Fibroblast of pulmonary artery (primary cell): ENCODE data around the gene SH2D7.

Experiments
- DNase-seq: peaks from one replicate; pipeline ENCODE4 v3.0.0-alpha.2; 2010; ENCODE audit warnings: low read depth
- H3K4me3 ChIP-seq: replicated peaks from 2 replicates; pipeline ENCODE4 v1.5.1; 2011; ENCODE audit warnings: low read depth, mild to moderate bottlenecking, control low read depth, low read length, moderate library complexity
- TF ChIP-seq, protein P1 (sequence below): IDR thresholded peaks from 2 replicates; pipeline ENCODE4 v1.5.1; 2011; ENCODE audit warnings: mild to moderate bottlenecking, control low read depth, low read length, inconsistent platforms; ENCODE audit errors: missing control alignments

SH2D7 gene

DNA sequence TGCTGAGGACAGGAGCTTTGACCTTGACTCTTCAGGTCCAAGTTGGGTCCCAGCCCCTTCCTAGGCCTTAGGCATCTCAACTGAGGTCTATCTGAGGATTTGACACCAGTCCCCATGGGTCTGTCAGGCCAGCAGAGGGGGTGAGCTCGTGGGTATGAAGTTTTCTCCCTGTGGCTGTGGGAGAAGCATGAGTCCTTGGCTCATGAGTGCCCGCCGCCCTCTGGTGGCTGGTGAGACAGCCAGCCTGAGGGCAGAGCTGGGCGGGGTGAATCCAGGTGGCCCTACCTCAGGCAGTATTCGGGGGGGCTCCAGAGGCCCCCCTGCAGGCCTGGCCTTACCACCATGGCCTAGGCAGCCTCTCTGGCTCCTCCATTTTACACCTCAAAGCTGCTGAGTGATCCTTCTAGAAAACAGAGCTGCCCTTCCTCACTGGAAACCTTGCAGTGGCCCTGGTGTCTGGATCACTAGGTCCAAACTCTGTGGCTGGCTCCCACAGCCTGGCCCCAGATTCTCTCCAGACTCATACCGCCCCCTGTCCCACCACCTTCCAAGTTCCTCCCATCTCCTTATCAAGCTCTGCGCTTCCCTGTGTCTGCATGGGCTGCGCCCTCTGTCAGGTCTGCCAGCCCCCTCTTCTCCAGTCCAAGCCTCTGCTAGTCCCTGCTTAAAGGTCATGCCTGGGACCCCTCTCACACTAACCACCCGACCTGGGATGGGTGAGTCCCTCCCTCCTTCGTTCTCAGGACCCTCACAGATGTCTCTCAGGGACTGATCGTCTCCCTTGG, 16.1 kb downstream of the SH2D7 start:
- peak; percentile 89 for DNase-seq
- TF ChIP-seq, protein P1, sequence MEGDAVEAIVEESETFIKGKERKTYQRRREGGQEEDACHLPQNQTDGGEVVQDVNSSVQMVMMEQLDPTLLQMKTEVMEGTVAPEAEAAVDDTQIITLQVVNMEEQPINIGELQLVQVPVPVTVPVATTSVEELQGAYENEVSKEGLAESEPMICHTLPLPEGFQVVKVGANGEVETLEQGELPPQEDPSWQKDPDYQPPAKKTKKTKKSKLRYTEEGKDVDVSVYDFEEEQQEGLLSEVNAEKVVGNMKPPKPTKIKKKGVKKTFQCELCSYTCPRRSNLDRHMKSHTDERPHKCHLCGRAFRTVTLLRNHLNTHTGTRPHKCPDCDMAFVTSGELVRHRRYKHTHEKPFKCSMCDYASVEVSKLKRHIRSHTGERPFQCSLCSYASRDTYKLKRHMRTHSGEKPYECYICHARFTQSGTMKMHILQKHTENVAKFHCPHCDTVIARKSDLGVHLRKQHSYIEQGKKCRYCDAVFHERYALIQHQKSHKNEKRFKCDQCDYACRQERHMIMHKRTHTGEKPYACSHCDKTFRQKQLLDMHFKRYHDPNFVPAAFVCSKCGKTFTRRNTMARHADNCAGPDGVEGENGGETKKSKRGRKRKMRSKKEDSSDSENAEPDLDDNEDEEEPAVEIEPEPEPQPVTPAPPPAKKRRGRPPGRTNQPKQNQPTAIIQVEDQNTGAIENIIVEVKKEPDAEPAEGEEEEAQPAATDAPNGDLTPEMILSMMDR, result peak; percentile 95
- H3K4me3 ChIP-seq, result no peak overlapping the region

DNA sequence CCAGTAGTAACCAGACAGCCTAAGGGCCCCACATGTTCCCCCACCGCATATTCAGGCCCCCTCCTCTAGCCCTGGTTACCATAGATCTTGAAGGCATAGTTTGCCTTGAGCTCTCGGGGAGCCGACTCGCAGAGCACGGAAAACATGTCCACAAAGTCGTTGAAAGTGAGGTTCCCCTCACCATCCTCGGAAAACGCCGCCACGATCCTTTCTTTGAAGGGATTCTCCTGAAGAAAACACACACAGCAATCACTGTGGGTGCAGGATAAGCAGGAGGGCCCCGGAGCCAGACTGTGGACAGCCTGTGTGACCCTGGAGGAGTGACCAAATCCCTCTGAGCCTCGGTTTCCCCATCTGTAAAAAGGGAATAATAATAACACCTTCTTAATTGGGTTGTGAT, 16.8 kb downstream of the SH2D7 start:
- no peak for DNase-seq
- H3K4me3 ChIP-seq, result no peak overlapping the region
- TF ChIP-seq, protein P1, result no peak

DNA sequence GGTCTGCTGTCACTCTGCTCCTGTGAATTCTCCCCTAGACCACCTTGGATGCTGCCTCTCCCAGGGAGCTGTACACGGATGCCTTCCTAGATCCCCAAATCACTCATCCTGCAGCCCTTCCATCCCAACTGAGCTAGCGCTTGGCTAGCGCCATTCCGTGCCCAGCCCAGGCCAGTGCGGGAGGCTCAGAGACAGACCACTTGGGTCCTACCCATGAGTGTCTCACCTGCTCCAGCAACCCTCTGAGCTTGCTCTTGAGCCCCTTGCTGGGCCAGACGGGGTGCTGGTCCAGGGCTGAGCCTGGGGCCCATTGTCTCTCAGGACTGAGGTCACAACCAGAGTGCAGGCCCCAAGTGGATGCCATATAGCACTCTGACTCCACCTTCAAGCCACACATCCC, 17.7 kb downstream of the SH2D7 start:
- no peak for DNase-seq
- TF ChIP-seq, protein P1, result no peak
- H3K4me3 ChIP-seq, result no peak overlapping the region

DNA sequence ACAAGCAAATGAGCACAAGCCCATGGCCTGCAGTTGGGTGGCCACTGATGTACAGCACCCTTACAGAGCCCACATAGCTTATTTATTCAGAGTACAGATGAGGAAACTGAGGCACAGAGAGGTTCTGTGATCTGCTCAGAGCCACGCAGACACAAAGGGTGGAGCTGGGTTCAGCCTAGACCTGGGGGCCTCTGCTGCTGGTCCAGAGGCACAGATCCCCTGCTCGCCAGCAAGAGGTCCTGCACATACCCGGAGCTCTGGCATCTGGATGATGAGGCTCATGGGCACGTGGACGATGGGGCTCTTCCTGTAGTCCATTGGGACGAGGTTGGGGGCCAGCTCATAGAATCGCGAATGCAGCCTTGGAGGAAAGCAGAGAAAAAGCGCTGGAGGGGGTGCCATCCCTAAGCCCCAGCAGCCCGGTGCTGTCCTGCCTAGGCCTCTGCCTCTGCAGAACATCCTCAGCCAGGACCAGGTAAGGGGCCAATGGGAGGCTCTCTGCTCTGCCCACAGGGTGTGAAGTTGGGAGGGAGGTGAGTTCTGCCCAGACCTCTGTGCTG, 18.6 kb downstream of the SH2D7 start:
- no peak for DNase-seq
- H3K4me3 ChIP-seq, result no peak overlapping the region
- TF ChIP-seq, protein P1, result no peak

DNA sequence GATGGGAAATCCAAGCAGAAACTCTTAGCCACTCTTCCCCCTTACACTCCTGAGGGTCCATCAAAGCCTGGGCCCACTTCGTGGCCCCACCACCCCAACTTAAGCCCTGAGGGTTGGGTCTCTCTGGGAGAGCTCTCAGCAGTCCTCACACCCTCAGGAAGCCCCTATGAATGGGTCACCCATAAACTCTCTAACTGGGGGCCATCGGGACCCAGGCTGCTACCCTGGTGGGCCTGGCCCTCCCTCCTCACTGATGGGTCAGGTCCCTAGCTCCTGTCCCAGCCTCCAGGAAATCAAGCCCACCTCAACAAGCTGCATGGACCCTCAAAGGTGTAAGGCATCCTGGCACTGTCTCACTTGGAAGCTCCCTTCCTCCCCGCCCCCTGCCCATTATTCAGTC, 19.4 kb downstream of the SH2D7 start:
- DNase-seq, result no peak
- no peak overlapping the region for H3K4me3 ChIP-seq
- TF ChIP-seq, protein P1, result no peak

DNA sequence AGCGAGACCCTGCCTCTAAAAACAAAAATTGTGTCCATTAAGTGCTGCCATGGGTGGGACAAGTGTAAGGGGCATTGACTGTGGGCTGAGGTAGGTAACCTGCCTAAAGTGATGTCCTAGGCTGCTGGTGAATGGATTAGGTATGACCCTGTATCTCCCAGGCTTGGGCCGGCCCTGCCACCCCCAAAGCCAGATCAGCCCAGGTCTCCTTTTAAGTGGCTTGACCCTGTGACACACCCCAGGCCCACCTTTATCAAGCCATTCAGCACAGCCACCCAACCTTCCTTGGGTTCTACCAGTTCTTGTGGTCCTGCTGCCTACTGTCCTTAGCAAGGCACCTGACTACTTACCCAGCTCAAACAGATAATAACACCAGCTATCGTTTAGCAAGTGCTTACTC, 20.2 kb downstream of the SH2D7 start:
- TF ChIP-seq, protein P1, result no peak
- H3K4me3 ChIP-seq, result no peak overlapping the region
- no peak for DNase-seq

DNA sequence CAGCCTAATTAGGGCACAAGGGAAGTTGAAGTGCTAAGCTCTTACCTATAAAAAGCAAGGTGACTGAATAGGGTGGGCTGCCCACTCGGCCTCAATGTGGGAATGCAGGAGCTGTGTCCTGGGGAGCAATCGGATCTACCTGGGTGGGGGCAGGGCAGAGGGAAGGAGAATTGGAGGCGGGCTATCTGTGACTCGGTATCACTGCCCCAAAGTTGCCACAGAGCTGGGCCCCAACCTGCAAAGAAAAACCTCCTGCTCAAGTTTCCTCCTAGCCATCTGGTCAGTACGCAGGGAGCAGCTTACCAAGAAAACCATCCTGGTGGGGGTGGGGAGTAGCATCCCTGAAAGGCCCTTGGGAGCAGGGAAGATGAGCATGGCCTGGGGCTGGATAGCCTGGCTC, 28.2 kb downstream of the SH2D7 start:
- no peak overlapping the region for H3K4me3 ChIP-seq
- TF ChIP-seq, protein P1, result no peak
- DNase-seq, result no peak
